HG03378 (cell line): ENCODE data around the gene WDTC1.
"Not testable (repeated sequence)": the region's sequence is repeated elsewhere in the genome, so short reads cannot be mapped to it uniquely, and the experiment has no call there.

Experiments
- ATAC-seq: cut with Tn5 transposase; IDR thresholded peaks from one replicate; pipeline ENCODE4 v1.9.1; 2021; ENCODE audit warnings: mild to moderate bottlenecking, moderate library complexity; ENCODE audit not compliant: unreplicated experiment

WDTC1 gene

GRCh38 chr1:27246194-27246593 lies 11.8 kb downstream of the WDTC1 start:
- ATAC-seq: no peak

GRCh38 chr1:27253596-27253995 lies 19.2 kb downstream of the WDTC1 start:
- ATAC-seq: no peak

GRCh38 chr1:27255136-27255535 lies 20.7 kb downstream of the WDTC1 start:
- no peak for ATAC-seq

GRCh38 chr1:27257155-27257554 lies 22.7 kb downstream of the WDTC1 start:
- no peak for ATAC-seq

- no peak for ATAC-seq
Observed at GRCh38 chr1:27258598-27258997, 24.2 kb downstream of the WDTC1 start.

GRCh38 chr1:27267153-27267552 lies 32.7 kb downstream of the WDTC1 start:
- no peak for ATAC-seq

GRCh38 chr1:27269276-27269675 lies 34.8 kb downstream of the WDTC1 start:
- ATAC-seq: no peak

- ATAC-seq: no peak
Observed at GRCh38 chr1:27274204-27274603, 39.8 kb downstream of the WDTC1 start.

GRCh38 chr1:27275696-27276095 lies 41.3 kb downstream of the WDTC1 start:
- ATAC-seq: no peak

GRCh38 chr1:27284425-27285273 lies 50.2 kb downstream of the WDTC1 start:
- no peak for ATAC-seq

GRCh38 chr1:27285274-27285660 lies 50.8 kb downstream of the WDTC1 start:
- no peak for ATAC-seq

GRCh38 chr1:27285821-27286220 lies 51.4 kb downstream of the WDTC1 start:
- ATAC-seq: not testable (repeated sequence)

- ATAC-seq: not testable (repeated sequence)
Observed at GRCh38 chr1:27289125-27289524, 54.7 kb downstream of the WDTC1 start.

GRCh38 chr1:27290581-27290980 lies 56.1 kb downstream of the WDTC1 start:
- no peak for ATAC-seq

- no peak for ATAC-seq
Observed at GRCh38 chr1:27292106-27292505, 57.7 kb downstream of the WDTC1 start.

- ATAC-seq: no peak
Observed at GRCh38 chr1:27293915-27294314, 59.5 kb downstream of the WDTC1 start.

- ATAC-seq: no peak
Observed at GRCh38 chr1:27296773-27297291, 62.4 kb downstream of the WDTC1 start.

- no peak for ATAC-seq
Observed at GRCh38 chr1:27297903-27298302, 63.5 kb downstream of the WDTC1 start.

- ATAC-seq: no peak
Observed at GRCh38 chr1:27298632-27299384, 64.4 kb downstream of the WDTC1 start.

GRCh38 chr1:27299385-27300271 lies 65.2 kb downstream of the WDTC1 start:
- ATAC-seq: no peak
